Peyer's patch (tissue), 4 donors: Measurements from ENCODE around the gene HRH1.

ENCODE experiments used
- POLR2A ChIP-seq, 2 donors: fragments of 450-650 bp; IDR thresholded peaks; one replicate each; pipeline ENCODE4 v1.5.1; 2017; ENCODE audit warnings: antibody characterized with exemption in 2 of 2, mild to moderate bottlenecking in 2 of 2, moderate library complexity in 2 of 2
- TF ChIP-seq, protein P1 (sequence below), 6 experiments: fragments of 450-650 bp in 4 of 6; fragments of 200-600 bp in 2 of 6; sonication (generic) in 1 of 6; IDR thresholded peaks; one replicate each; pipeline ENCODE4 v1.5.1; 2017 to 2019; ENCODE audit warnings: antibody characterized with exemption in 6 of 6, mild to moderate bottlenecking in 3 of 6, moderate library complexity in 1 of 6

DNA sequence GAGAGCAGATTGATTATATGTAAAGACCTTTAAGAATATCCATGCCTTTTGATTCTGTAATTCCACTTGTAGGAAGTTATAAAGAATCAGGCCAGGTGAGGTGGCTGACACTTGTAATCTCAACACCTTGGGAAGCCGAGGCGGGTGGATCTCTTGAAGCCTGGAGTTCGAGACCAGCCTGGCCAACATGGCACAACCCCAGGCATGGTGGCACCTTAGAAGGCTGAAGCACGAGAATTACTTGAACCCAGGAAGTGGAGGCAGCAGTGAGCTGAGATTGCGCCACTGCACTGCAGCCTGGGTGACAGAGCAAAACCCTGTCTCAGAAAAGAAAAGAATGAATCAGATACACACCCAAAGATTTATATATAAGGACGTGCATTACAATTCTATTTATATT is 33.9 kb downstream of the HRH1 start:
- TF ChIP-seq, protein P1, sequence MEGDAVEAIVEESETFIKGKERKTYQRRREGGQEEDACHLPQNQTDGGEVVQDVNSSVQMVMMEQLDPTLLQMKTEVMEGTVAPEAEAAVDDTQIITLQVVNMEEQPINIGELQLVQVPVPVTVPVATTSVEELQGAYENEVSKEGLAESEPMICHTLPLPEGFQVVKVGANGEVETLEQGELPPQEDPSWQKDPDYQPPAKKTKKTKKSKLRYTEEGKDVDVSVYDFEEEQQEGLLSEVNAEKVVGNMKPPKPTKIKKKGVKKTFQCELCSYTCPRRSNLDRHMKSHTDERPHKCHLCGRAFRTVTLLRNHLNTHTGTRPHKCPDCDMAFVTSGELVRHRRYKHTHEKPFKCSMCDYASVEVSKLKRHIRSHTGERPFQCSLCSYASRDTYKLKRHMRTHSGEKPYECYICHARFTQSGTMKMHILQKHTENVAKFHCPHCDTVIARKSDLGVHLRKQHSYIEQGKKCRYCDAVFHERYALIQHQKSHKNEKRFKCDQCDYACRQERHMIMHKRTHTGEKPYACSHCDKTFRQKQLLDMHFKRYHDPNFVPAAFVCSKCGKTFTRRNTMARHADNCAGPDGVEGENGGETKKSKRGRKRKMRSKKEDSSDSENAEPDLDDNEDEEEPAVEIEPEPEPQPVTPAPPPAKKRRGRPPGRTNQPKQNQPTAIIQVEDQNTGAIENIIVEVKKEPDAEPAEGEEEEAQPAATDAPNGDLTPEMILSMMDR (IDR thresholded peaks at IDR 0.05), result no peak
- no peak for TF ChIP-seq POLR2A (IDR thresholded peaks at IDR 0.05)
